RPMI7951 (cell line): Measurements from ENCODE around the gene XYLT1. TPM values are rescaled to one million over a fixed set of nuclear protein-coding genes. Genes with fewer than 3 reads are reported as not detected.

Experiments
- DNase-seq: peaks from one replicate; pipeline ENCODE4 v3.0.0-alpha.2; 2012; ENCODE audit warnings: low read depth
- total RNA-seq: library from RNA; depleted of rRNA; stranded (reverse); fragments of >200 nt; shearing (Covaris generic); gene quantifications from 2 replicates; pipeline ENCODE4 v1.2.3, GENCODE V29; 2014

The XYLT1 gene
- total RNA-seq, 1 experiment from 2014 or later: 4.0 TPM

GRCh38 chr16:17068524-17068923 is 402.2 kb downstream of the XYLT1 start:
- no peak for DNase-seq

GRCh38 chr16:17067882-17068281 is 402.9 kb downstream of the XYLT1 start:
- no peak for DNase-seq

GRCh38 chr16:17063201-17064139 is 407.3 kb downstream of the XYLT1 start:
- DNase-seq: no peak

- DNase-seq: no peak
Measured at GRCh38 chr16:17062676-17063075, 408.1 kb downstream of the XYLT1 start.

- DNase-seq: no peak
Measured at GRCh38 chr16:17061326-17061725, 409.4 kb downstream of the XYLT1 start.

- no peak for DNase-seq
Measured at GRCh38 chr16:17058471-17058870, 412.3 kb downstream of the XYLT1 start.

- no peak for DNase-seq
Measured at GRCh38 chr16:17056666-17057065, 414.1 kb downstream of the XYLT1 start.

GRCh38 chr16:17053536-17054160 is 417.1 kb downstream of the XYLT1 start:
- no peak for DNase-seq
